DOHH2 (cell line): ENCODE data around the gene MTF1.

Experiments
- H3F3A ChIP-seq: fragments of 200-600 bp; sonication (generic), shearing (Covaris generic); 2 replicates; pipeline ENCODE4 v1.6.0; 2016; ENCODE audit warnings: antibody characterized with exemption, mild to moderate bottlenecking; ENCODE audit not compliant: control insufficient read depth, insufficient read depth
- H3K27ac ChIP-seq: fragments of 200-600 bp; sonication (generic); 2 replicates; pipeline ENCODE4 v1.5.1; 2014; ENCODE audit warnings: low read depth, mild to moderate bottlenecking, low read length, moderate library complexity
- H3K27me3 ChIP-seq: fragments of 200-600 bp; sonication (generic); 2 replicates; pipeline ENCODE4 v1.6.1; 2014; ENCODE audit warnings: mild to moderate bottlenecking, low read length, mixed read lengths; ENCODE audit not compliant: control insufficient read depth
- H3K36me3 ChIP-seq: fragments of 200-600 bp; sonication (generic); 2 replicates; pipeline ENCODE4 v1.6.1; 2014; ENCODE audit warnings: mild to moderate bottlenecking, low read length, moderate library complexity, mixed read lengths; ENCODE audit not compliant: control insufficient read depth
- H3K4me1 ChIP-seq: fragments of 200-600 bp; sonication (generic); 2 replicates; pipeline ENCODE4 v1.6.1; 2014; ENCODE audit warnings: mild to moderate bottlenecking, low read length, mixed read lengths; ENCODE audit not compliant: control insufficient read depth
- H3K4me2 ChIP-seq: fragments of 200-600 bp; sonication (generic); 2 replicates; pipeline ENCODE4 v1.6.0; 2014; ENCODE audit warnings: mild to moderate bottlenecking, low read length, moderate library complexity
- H3K4me3 ChIP-seq: fragments of 200-600 bp; sonication (generic); 2 replicates; pipeline ENCODE4 v1.5.1; 2014; ENCODE audit warnings: mild to moderate bottlenecking, low read length, mixed read lengths
- H3K79me2 ChIP-seq: fragments of 200-600 bp; sonication (generic); 2 replicates; pipeline ENCODE4 v1.6.1; 2014; ENCODE audit warnings: mild to moderate bottlenecking, low read length, mixed read lengths; ENCODE audit not compliant: control insufficient read depth
- H3K9me2 ChIP-seq: fragments of 200-600 bp; sonication (generic); replicated peaks from 2 replicates; pipeline ENCODE4 v1.6.1; 2014; ENCODE audit warnings: mild to moderate bottlenecking, low read length, mixed read lengths; ENCODE audit not compliant: control insufficient read depth
- H3K9me3 ChIP-seq: fragments of 200-600 bp; sonication (generic); 2 replicates; pipeline ENCODE4 v1.6.1; 2014; ENCODE audit warnings: antibody characterized with exemption, low read length, mixed read lengths; ENCODE audit not compliant: control insufficient read depth, insufficient read depth
- H4K20me1 ChIP-seq: fragments of 200-600 bp; sonication (generic); 2 replicates; pipeline ENCODE4 v1.6.0; 2014; ENCODE audit warnings: low read depth, mild to moderate bottlenecking, antibody characterized with exemption, low read length, moderate library complexity; ENCODE audit not compliant: control insufficient read depth, insufficient read depth
- CTCF ChIP-seq: fragments of 200-600 bp; sonication (generic); IDR thresholded peaks from one replicate; pipeline ENCODE4 v1.5.1; 2014; ENCODE audit warnings: antibody characterized with exemption, mild to moderate bottlenecking, low read depth, low read length; ENCODE audit not compliant: poor library complexity, severe bottlenecking
- EZH2phosphoT487 ChIP-seq: fragments of 200-600 bp; sonication (generic); IDR thresholded peaks from 2 replicates; pipeline ENCODE4 v1.6.1; 2017; ENCODE audit warnings: borderline replicate concordance, mild to moderate bottlenecking, antibody characterized with exemption, low read length, moderate library complexity, mixed read lengths

MTF1 gene

GRCh38 chr1:37764414-37764825 lies 95.0 kb downstream of the MTF1 start:
- Histone ChIP-seq H3K9me2 (no peaks in the 10 kb centered on the region), H3K27me3 (peaks cover 35% of the 10 kb centered on the region), H3K4me1 (peaks cover 7% of the 10 kb centered on the region), H3K9me3 (no peaks in the 10 kb centered on the region), H3K4me3 (no peak overlapping the region), H4K20me1 (no peaks in the 10 kb centered on the region), H3K79me2 (no peaks in the 10 kb centered on the region), H3K36me3 (no peaks in the 10 kb centered on the region), H3K27ac (no peak overlapping the region), H3F3A (no peaks in the 10 kb centered on the region), H3K4me2 (no peak overlapping the region)
- TF ChIP-seq CTCF = no peak
- no peak for TF ChIP-seq EZH2phosphoT487

- H3K27me3 ChIP-seq = peaks cover 38% of the 10 kb centered on the region
- TF ChIP-seq CTCF = no peak
- no peaks in the 10 kb centered on the region for H4K20me1 ChIP-seq
- H3K36me3 ChIP-seq = no peaks in the 10 kb centered on the region
- H3K4me3 ChIP-seq = no peak overlapping the region
- no peaks in the 10 kb centered on the region for H3F3A ChIP-seq
- no peaks in the 10 kb centered on the region for H3K79me2 ChIP-seq
- H3K4me2 ChIP-seq = no peak overlapping the region
- peaks cover 7% of the 10 kb centered on the region for H3K4me1 ChIP-seq
- no peak overlapping the region for H3K27ac ChIP-seq
- H3K9me2 ChIP-seq = no peaks in the 10 kb centered on the region
- H3K9me3 ChIP-seq = no peaks in the 10 kb centered on the region
Measured at GRCh38 chr1:37763791-37764413, 95.5 kb downstream of the MTF1 start.

GRCh38 chr1:37762516-37762915 lies 96.9 kb downstream of the MTF1 start:
- Histone ChIP-seq H4K20me1 (no peaks in the 10 kb centered on the region), H3K9me2 (no peaks in the 10 kb centered on the region), H3K4me2 (no peak overlapping the region), H3K4me3 (no peak overlapping the region), H3F3A (no peaks in the 10 kb centered on the region), H3K27ac (no peak overlapping the region), H3K9me3 (no peaks in the 10 kb centered on the region), H3K79me2 (no peaks in the 10 kb centered on the region), H3K36me3 (no peaks in the 10 kb centered on the region), H3K4me1 (peaks cover 7% of the 10 kb centered on the region), H3K27me3 (peaks cover 46% of the 10 kb centered on the region)
- TF ChIP-seq CTCF (no peak), EZH2phosphoT487 (no peak)
